CD14-positive monocyte (primary cell): ENCODE measurements around the gene ME3. TPM values are rescaled to one million over a fixed set of nuclear protein-coding genes. Genes with fewer than 3 reads are reported as not detected.
A peak's percentile ranks its signal among the peaks of the same experiment; 100 is the strongest.

Experiments used
- DNase-seq, 3 donors: peaks; one replicate each; pipeline ENCODE4 v3.0.0-alpha.2; 2011 to 2022
- H2AFZ ChIP-seq: 2 replicates; pipeline ENCODE4 v1.6.0; 2012; ENCODE audit warnings: mild to moderate bottlenecking, low read depth, low read length, inconsistent platforms; ENCODE audit not compliant: insufficient read depth, poor library complexity, severe bottlenecking
- H3K27ac ChIP-seq, 2 donors: 1 replicate in 1 of 2; 2 replicates in 1 of 2; pipeline ENCODE4 v1.5.1; 2012 to 2013; ENCODE audit warnings: low read length in 2 of 2, control low read depth in 1 of 2, inconsistent platforms in 1 of 2, low read depth in 1 of 2, mild to moderate bottlenecking in 1 of 2
- H3K27me3 ChIP-seq, 2 donors: one replicate each; pipeline versions ENCODE4 v1.6.0 to v1.6.1; 2011 to 2013; ENCODE audit warnings: low read length in 2 of 2; ENCODE audit not compliant: control insufficient read depth in 2 of 2, insufficient read depth in 2 of 2
- H3K36me3 ChIP-seq, 2 donors: replicated peaks in 1 of 2; 1 replicate in 1 of 2; 2 replicates in 1 of 2; pipeline versions ENCODE4 v1.5.1 to v1.6.1; 2012 to 2013; ENCODE audit warnings: low read length in 2 of 2, control low read depth in 1 of 2, inconsistent platforms in 1 of 2, mild to moderate bottlenecking in 1 of 2; ENCODE audit not compliant: insufficient read depth in 2 of 2, control insufficient read depth in 1 of 2
- H3K4me1 ChIP-seq, 2 donors: 1 replicate in 1 of 2; 2 replicates in 1 of 2; pipeline versions ENCODE4 v1.5.1 to v1.6.1; 2012 to 2013; ENCODE audit warnings: low read length in 2 of 2, control low read depth in 1 of 2, inconsistent platforms in 1 of 2, mild to moderate bottlenecking in 1 of 2, moderate library complexity in 1 of 2; ENCODE audit not compliant: insufficient read depth in 2 of 2, control insufficient read depth in 1 of 2
- H3K4me2 ChIP-seq: replicated peaks from 2 replicates; pipeline ENCODE3; 2012; ENCODE audit warnings: low read length, moderate library complexity, mild to moderate bottlenecking; ENCODE audit not compliant: poor library complexity, severe bottlenecking; ENCODE audit errors: extremely low read depth
- H3K4me3 ChIP-seq, 3 experiments: fragments of 200-600 bp in 1 of 3; sonication (generic) in 1 of 3; replicated peaks in 1 of 3; 1 replicate in 2 of 3; 2 replicates in 1 of 3; pipeline ENCODE4 v1.5.1; 2011 to 2013; ENCODE audit warnings: low read length in 3 of 3, mild to moderate bottlenecking in 3 of 3, control low read depth in 2 of 3, low read depth in 2 of 3, inconsistent platforms in 1 of 3, moderate library complexity in 1 of 3
- H3K79me2 ChIP-seq: 2 replicates; pipeline ENCODE4 v1.6.0; 2012; ENCODE audit warnings: mild to moderate bottlenecking, control low read depth, inconsistent platforms, low read length, moderate library complexity; ENCODE audit not compliant: insufficient read depth
- H3K9ac ChIP-seq: 2 replicates; pipeline ENCODE4 v1.6.0; 2017; ENCODE audit warnings: low read length, mild to moderate bottlenecking; ENCODE audit not compliant: insufficient read depth, poor library complexity, severe bottlenecking
- H3K9me3 ChIP-seq, 2 donors: replicated peaks in 1 of 2; 1 replicate in 1 of 2; 2 replicates in 1 of 2; pipeline versions ENCODE4 v1.5.1 to v1.6.1; 2012 to 2013; ENCODE audit warnings: low read length in 2 of 2, control low read depth in 1 of 2; ENCODE audit not compliant: control insufficient read depth in 1 of 2, insufficient read depth in 1 of 2
- H4K20me1 ChIP-seq: 2 replicates; pipeline ENCODE4 v1.6.0; 2012; ENCODE audit warnings: mild to moderate bottlenecking, low read length, control low read depth, moderate library complexity; ENCODE audit not compliant: insufficient read depth
- H3K27ac Mint-ChIP-seq, 7 donors: one replicate each; pipeline ENCODE4 v1.8.0; 2020; ENCODE audit warnings: mild to moderate bottlenecking in 7 of 7, mixed read lengths in 7 of 7, moderate library complexity in 6 of 7, inconsistent platforms in 2 of 7
- H3K27me3 Mint-ChIP-seq, 3 donors: one replicate each; pipeline ENCODE4 v1.8.0; 2021 to 2022; ENCODE audit warnings: low read depth in 3 of 3, mild to moderate bottlenecking in 3 of 3, mixed read lengths in 3 of 3, moderate library complexity in 3 of 3, inconsistent platforms in 1 of 3
- H3K36me3 Mint-ChIP-seq, 2 donors: one replicate each; pipeline ENCODE4 v1.8.0; 2020; ENCODE audit warnings: mixed read lengths in 2 of 2, inconsistent platforms in 1 of 2, mild to moderate bottlenecking in 1 of 2
- H3K4me1 Mint-ChIP-seq: one replicate; pipeline ENCODE4 v1.8.0; 2020; ENCODE audit warnings: mild to moderate bottlenecking, mixed read lengths
- H3K4me3 Mint-ChIP-seq, 2 donors: one replicate each; pipeline ENCODE4 v1.8.0; 2020; ENCODE audit warnings: mild to moderate bottlenecking in 2 of 2, mixed read lengths in 2 of 2, moderate library complexity in 1 of 2
- H3K9me3 Mint-ChIP-seq, 7 donors: one replicate each; pipeline ENCODE4 v1.8.0; 2020 to 2022; ENCODE audit warnings: mixed read lengths in 7 of 7, mild to moderate bottlenecking in 6 of 7, moderate library complexity in 6 of 7, inconsistent platforms in 2 of 7
- WGBS: methylation state at CpG from one replicate; pipeline ENCODE4 v1.1.5; 2013; ENCODE audit warnings: missing lambda C conversion rate; ENCODE audit not compliant: insufficient coverage; 5-methylcytosine and 5-hydroxymethylcytosine counted together
- intact Hi-C, 2 donors: fragments of 100-400 bp; cut with micrococcal nuclease; formaldehyde crosslinking; loops; one replicate each; pipeline versions ENCODE4 v1.15.0 to v1.15.1; 2023
- polyA plus RNA-seq, 3 donors: library from polyadenylated mRNA; depleted of rRNA in 1 of 3; unstranded in 2 of 3; stranded (reverse) in 1 of 3; fragments of 300-500 nt in 2 of 3; fragments of >200 nt in 1 of 3; fragmentation: Illumina TruSeq in 2 of 3; gene quantifications; 1 replicate in 2 of 3; 2 replicates in 1 of 3; pipeline ENCODE4 v1.2.3, GENCODE V29; 2012 to 2021
- TF ChIP-seq, protein P1 (sequence below): fragments of 200-600 bp; IDR thresholded peaks from one replicate; pipeline ENCODE4 v1.8.0; 2022; ENCODE audit warnings: antibody characterized with exemption, mild to moderate bottlenecking

ME3 gene
- polyA plus RNA-seq, 3 donors, result 0.31 to 3.0 (median 0.42) TPM

DNA sequence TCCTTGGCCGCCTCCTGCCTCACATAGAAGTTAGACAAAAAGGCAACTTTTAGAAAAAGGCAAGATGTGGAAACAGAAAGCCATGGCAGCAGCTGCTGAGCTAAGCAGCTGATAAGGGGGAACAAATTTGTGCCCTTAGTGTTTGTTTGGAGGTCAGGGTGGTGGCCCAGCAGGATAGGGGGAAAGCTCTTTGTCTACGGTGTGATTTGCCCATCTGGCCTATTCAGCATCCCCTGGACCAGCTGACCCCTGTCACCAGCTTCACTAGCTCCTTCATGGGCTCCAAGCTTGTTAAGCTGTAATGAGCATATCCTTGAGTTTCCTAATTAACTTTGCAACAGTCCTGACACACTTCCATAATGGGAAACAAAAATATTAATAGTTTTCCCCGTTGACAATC is 5.9 kb upstream of the ME3 start:
- no peak for DNase-seq
- Mint-ChIP-seq H3K36me3 (no peaks in the 10 kb centered on the region), H3K4me1 (peaks cover 5% of the 10 kb centered on the region), H3K9me3 (peaks cover 0 to 2% (median 0%) of the 10 kb centered on the region in 7 donors), H3K27me3 (peaks cover under 1 to 3% (median 2%) of the 10 kb centered on the region in 3 donors), H3K27ac (no peak overlapping the region), H3K4me3 (no peak overlapping the region)
- no peaks in the 10 kb centered on the region for H3K36me3 ChIP-seq
- no peak overlapping the region for H3K9ac ChIP-seq
- intact Hi-C loops, result loop anchor here in 1 of 2 donors (10.0 kb wide), 1 partner anchor 127 kb away; the partner anchor contains the start of gene PRSS23
- H2AFZ ChIP-seq, result no peak overlapping the region
- no CpG with 5 or more reads among the region's 3 CpGs for WGBS
- no peaks in the 10 kb centered on the region for H3K27me3 ChIP-seq
- H3K9me3 ChIP-seq, result no peaks in the 10 kb centered on the region
- TF ChIP-seq, protein P1, sequence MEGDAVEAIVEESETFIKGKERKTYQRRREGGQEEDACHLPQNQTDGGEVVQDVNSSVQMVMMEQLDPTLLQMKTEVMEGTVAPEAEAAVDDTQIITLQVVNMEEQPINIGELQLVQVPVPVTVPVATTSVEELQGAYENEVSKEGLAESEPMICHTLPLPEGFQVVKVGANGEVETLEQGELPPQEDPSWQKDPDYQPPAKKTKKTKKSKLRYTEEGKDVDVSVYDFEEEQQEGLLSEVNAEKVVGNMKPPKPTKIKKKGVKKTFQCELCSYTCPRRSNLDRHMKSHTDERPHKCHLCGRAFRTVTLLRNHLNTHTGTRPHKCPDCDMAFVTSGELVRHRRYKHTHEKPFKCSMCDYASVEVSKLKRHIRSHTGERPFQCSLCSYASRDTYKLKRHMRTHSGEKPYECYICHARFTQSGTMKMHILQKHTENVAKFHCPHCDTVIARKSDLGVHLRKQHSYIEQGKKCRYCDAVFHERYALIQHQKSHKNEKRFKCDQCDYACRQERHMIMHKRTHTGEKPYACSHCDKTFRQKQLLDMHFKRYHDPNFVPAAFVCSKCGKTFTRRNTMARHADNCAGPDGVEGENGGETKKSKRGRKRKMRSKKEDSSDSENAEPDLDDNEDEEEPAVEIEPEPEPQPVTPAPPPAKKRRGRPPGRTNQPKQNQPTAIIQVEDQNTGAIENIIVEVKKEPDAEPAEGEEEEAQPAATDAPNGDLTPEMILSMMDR, result no peak
- H3K27ac ChIP-seq, result no peak overlapping the region
- H3K4me1 ChIP-seq, result no peaks in the 10 kb centered on the region
- H3K4me3 ChIP-seq, result no peak overlapping the region
- H3K4me2 ChIP-seq, result no peak overlapping the region
- H4K20me1 ChIP-seq, result no peaks in the 10 kb centered on the region
- no peaks in the 10 kb centered on the region for H3K79me2 ChIP-seq

- peaks cover 3 to 9% of the 10 kb centered on the region in 2 donors for H3K4me1 ChIP-seq
- Mint-ChIP-seq H3K36me3 (no peaks in the 10 kb centered on the region), H3K9me3 (peaks cover 0 to 2% (median 0%) of the 10 kb centered on the region in 7 donors), H3K27ac (no peak overlapping the region), H3K4me1 (peaks cover 9% of the 10 kb centered on the region), H3K27me3 (peaks cover 3 to 11% (median 9%) of the 10 kb centered on the region in 3 donors), H3K4me3 (no peak overlapping the region)
- 93% methylated on average over 5 of the region's 6 CpGs for WGBS
- TF ChIP-seq, protein P1, result peak; percentile 22
- H3K9ac ChIP-seq, result no peak overlapping the region
- no peak overlapping the region for H3K27ac ChIP-seq
- peaks cover 0 to 3% of the 10 kb centered on the region in 2 donors for H3K27me3 ChIP-seq
- H3K4me2 ChIP-seq, result no peak overlapping the region
- H3K4me3 ChIP-seq, result no peak overlapping the region
- intact Hi-C loops, result loop anchor here in 1 of 2 donors (10.0 kb wide), 1 partner anchor 128 kb away; the partner anchor contains the start of gene PRSS23
- H3K79me2 ChIP-seq, result no peaks in the 10 kb centered on the region
- no peak for DNase-seq
- no peaks in the 10 kb centered on the region for H3K36me3 ChIP-seq
- no peaks in the 10 kb centered on the region for H3K9me3 ChIP-seq
- H4K20me1 ChIP-seq, result no peaks in the 10 kb centered on the region
- H2AFZ ChIP-seq, result no peak overlapping the region
Observed at GRCh38 chr11:86676533-86677154, 4.2 kb upstream of the ME3 start.
